Panc1 (cell line): ENCODE results near the gene MOB3C.

Experiments used
- POLR2AphosphoS5 ChIP-seq: IDR thresholded peaks from 2 replicates; pipeline ENCODE4 v1.6.1; 2012; ENCODE audit warnings: mild to moderate bottlenecking, low read depth, low read length, moderate library complexity
- SIN3A ChIP-seq: IDR thresholded peaks from 2 replicates; pipeline ENCODE4 v1.6.1; 2012; ENCODE audit warnings: low read depth, mild to moderate bottlenecking, low read length, moderate library complexity, borderline replicate concordance; ENCODE audit not compliant: insufficient read depth
- TF ChIP-seq, protein P1 (sequence below), 2 experiments: IDR thresholded peaks; 2 replicates each; pipeline ENCODE4 v1.6.1; 2011 to 2012; ENCODE audit warnings: low read depth in 2 of 2, control low read depth in 1 of 2, low read length in 1 of 2, mild to moderate bottlenecking in 1 of 2, moderate library complexity in 1 of 2; ENCODE audit not compliant: insufficient read depth in 1 of 2

DNA sequence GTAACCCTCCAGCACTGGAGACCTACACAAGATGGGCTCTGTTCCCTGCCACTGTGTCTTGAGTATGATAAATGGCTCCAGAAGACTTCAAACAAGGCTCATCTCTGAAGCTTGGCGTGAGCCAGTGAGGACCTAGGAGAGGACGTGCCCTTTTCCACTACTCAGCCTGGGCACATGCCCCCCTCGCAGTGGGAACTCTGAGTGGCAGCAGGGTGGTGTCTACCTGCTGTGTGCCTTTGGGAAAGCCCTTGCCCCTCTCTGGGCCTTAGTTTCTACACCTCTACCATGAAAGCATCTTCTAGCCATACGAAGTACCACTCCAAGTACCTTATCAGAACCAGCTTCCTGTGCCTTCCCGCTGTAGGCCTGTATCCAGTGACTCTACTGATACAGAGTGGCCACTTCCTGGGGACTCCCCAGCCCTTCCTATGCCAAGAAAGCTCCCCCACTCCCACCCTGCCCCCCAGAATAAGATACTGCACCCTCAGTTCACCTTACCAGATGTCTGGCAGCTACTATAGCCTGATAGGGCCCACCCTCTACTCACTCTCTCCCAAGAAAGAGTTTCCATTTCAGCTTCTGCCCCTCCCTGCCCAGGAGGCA is 3.1 kb upstream of the MOB3C start:
- TF ChIP-seq SIN3A (no peak), POLR2AphosphoS5 (no peak)
- TF ChIP-seq, protein P1, sequence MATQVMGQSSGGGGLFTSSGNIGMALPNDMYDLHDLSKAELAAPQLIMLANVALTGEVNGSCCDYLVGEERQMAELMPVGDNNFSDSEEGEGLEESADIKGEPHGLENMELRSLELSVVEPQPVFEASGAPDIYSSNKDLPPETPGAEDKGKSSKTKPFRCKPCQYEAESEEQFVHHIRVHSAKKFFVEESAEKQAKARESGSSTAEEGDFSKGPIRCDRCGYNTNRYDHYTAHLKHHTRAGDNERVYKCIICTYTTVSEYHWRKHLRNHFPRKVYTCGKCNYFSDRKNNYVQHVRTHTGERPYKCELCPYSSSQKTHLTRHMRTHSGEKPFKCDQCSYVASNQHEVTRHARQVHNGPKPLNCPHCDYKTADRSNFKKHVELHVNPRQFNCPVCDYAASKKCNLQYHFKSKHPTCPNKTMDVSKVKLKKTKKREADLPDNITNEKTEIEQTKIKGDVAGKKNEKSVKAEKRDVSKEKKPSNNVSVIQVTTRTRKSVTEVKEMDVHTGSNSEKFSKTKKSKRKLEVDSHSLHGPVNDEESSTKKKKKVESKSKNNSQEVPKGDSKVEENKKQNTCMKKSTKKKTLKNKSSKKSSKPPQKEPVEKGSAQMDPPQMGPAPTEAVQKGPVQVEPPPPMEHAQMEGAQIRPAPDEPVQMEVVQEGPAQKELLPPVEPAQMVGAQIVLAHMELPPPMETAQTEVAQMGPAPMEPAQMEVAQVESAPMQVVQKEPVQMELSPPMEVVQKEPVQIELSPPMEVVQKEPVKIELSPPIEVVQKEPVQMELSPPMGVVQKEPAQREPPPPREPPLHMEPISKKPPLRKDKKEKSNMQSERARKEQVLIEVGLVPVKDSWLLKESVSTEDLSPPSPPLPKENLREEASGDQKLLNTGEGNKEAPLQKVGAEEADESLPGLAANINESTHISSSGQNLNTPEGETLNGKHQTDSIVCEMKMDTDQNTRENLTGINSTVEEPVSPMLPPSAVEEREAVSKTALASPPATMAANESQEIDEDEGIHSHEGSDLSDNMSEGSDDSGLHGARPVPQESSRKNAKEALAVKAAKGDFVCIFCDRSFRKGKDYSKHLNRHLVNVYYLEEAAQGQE (IDR thresholded peaks at IDR 0.05; ENCODE audit: insufficient read depth in 1 of 2, low read depth in 2 of 2, low read length in 1 of 2), result no peak
